HG03097 (cell line): Measurements from ENCODE around the gene NUAK2.

Experiments used
- ATAC-seq: cut with Tn5 transposase; IDR thresholded peaks from one replicate; pipeline ENCODE4 v1.9.1; 2021; ENCODE audit not compliant: unreplicated experiment, low FRiP score

The NUAK2 gene

DNA sequence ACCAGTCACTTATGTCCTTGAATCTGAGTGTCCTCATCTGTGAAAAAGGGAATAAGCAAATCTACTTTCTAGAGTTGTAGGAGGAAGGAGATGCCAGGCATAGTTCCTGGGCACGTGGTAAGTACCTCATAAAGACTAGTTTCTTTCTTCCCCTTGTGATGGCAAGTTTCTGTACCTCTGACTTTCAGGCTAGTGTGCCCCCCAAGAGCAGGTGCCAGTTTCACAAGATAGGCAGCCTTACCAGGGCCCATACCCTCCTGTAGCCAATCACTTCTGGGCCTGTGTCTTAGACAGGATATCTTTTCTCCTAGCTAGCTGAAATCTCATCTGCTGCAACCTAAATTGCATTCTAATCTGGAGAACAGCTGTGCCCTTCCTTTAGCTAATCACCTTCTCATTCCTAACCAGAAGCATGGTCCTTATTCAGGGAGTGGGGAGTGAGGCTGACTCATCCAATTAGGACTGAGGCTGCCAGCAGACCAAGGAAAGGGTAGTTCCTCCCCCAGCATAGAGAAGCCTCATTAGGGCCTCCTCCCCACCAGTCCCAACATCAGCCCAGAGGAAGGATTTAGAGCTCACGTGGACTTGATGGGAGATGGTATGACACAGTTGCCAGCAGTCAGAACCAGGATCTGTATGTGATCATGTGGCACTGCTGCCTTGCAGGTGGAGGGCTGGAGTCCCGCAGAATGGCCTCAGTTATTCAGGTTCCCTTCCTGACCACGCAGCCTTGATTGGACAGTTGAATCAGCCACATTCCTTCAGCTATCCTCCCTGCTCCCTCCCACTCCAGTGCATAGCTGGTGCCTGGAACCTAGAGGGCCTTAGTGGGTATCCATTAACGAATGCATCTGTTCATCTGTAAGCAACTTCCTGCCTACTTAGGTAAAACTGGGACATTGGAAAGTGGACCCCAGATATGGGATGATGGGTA, 27.3 kb upstream of the NUAK2 start:
- no peak for ATAC-seq

DNA sequence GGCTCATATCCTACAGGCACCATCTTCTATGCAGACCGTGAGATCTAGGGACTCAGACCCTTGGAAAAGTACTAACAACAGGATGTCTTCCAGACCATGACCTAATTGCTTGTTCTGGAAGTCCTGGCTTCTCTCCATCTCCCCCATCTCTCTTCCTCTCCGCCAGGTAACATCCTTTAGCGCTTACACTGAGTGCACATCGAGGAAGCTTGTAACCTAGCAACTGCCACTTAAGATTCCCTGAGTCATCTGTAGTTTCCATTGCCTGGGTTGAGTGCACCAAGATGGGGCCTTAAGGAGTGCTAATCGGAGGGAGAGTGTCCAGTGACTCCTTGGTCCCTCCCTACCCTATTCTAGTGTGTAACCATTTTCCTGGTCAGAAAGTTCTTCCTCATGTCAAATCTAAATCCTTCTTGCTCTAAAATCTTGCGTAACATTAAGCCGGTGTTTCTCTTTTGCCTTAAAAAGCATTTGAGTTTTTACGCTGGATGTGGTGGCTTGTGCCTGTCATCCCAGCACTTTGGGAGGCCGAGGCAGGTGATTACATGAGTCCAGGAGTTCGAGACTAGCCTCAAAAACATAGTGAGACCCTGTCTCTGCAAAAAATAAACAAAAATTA, 25.5 kb upstream of the NUAK2 start:
- ATAC-seq = no peak

DNA sequence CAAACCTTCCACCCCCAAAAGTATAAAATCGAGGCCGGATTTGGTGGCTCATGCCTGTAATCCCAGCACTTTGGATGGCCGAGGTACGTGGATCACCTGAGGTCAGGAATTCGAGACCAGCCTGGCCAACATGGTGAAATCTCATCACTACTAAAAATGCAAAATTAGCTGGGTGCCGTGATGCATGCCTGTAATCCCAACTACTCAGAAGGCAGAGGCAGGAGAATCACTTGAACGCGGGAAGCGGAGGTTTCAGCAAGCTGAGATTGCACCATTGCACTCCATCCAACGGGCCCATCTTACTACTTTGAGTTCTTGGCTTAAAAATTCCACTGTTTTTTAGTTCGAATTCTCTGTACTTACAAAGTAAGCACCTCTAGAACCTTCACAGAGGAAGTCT, 24.2 kb upstream of the NUAK2 start:
- ATAC-seq = no peak

DNA sequence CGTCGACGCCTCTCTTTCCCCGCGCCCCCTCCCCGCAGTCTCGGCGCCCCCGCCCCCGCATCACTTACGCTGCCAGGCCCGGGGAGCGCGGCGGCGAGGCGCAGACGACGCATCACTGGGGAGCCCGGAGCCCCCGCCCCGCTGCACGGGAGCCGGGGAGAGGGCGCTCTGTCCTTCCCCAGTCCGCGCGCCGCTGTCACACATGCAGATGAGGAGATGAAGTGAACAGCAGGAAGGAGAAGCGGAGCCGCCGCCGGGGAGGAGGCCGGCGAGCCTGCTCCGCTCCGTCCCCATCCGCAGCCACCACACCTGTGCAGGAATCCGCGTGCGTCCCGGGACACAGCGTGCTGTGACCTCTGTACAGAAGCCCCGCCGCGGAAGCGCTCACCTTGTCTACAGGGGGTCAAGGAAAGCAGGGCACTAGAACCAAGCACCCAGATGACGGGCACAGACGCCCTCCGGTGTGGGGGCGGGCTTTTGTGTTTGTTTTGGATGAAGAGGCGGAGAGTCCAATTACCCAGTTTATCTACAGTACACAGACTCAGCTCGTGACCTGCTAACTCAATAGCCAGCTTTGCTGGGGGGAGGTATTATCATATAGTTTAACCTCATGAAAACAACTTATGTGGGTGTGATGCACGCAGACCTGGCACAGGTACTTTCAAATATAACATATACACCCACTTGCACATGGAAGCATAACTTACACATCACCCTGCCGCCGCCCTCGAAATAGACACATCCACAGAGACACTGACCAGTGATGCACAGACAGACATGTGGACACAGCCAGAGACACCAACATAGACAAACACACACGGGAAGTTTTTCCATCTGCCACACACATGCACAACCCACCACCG, 22.8 kb upstream of the NUAK2 start:
- ATAC-seq = no peak

DNA sequence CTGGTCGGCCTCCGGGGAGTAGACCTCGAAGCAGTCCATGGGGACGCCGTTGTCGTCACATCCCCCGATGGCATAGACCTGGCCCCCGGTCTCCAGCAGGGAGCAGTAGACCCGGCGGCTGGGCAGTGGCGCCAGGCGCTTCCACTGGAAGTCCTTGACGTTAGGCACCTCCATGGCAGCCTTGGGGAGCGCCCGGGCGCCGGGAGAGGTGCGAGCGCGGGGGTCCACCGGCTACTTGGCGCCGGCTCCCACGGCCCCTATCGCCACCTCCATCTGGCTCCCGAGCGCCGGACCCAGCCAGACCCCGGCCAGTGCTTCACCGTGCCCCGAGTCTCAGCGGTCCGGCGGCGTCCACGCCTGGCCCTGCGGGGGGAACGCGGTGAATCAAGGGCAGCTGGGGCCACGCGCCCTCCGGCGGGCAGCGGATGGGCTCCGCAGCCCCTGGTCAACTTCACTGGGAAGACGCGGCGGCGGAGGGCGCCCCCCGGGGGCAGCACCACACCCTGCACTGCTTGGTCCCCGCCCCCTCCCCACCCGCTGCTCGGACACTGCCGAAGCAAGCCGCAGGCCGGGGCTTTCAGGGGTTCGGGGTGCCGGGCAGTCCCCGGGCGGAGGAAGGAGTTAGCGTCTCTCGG, 22.0 kb upstream of the NUAK2 start:
- ATAC-seq = no peak

DNA sequence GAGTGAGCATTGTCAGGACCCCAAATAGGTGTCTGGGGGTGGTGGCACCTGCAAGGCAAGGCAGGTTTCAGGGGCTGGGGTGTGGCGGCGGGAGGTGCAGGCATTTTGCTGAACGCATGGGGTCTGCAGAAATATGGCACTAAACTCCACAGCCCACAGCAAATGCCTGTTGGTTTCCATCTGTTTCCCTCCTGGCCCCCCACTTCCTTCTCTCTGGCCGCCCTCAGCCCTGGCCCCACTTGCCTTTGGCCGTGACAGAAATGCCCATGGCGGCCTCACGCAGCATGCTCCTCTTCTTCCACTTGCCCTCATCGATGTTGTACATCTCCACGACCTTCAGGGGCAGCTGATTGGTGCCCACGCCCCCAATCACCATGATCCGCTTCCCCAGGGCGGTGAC, 21.4 kb upstream of the NUAK2 start:
- no peak for ATAC-seq

DNA sequence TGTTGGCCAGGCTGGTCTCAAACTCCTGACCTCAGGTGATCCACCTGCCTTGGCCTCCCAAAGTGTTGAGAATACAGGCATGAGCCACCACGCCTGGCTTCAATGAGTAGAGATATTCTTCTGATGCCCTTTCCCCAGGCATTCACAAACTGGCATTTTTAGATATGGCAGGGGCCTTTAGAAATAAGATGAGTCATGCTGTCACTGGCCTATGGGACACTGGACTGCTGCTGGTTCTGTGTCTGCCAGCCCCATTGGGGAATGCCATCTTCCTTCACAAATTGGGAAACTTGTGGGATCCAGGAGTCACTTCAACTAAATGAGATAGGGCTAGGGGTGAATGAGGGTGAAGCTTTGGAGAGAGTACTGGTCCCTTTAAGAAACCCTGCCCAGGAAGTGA, 19.1 kb upstream of the NUAK2 start:
- no peak for ATAC-seq

DNA sequence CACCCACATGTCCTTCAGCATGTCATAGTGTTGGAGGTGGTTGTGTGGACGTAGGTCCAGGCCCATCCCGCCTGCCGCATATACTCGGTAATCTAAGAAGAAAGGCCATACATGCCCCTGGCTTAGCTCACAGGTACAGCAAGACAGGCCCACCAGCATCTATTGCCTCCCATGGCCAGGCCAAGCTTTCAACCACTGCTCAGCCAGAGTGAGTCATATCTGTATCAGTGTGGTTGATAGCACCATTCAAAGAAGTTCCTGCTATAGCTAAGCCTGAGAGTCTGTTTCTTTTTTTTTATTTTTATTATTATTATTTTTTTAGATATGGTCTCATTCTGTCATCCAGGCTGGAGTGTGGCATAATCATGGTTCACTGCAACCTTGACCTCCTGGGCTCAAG, 18.2 kb upstream of the NUAK2 start:
- no peak for ATAC-seq

DNA sequence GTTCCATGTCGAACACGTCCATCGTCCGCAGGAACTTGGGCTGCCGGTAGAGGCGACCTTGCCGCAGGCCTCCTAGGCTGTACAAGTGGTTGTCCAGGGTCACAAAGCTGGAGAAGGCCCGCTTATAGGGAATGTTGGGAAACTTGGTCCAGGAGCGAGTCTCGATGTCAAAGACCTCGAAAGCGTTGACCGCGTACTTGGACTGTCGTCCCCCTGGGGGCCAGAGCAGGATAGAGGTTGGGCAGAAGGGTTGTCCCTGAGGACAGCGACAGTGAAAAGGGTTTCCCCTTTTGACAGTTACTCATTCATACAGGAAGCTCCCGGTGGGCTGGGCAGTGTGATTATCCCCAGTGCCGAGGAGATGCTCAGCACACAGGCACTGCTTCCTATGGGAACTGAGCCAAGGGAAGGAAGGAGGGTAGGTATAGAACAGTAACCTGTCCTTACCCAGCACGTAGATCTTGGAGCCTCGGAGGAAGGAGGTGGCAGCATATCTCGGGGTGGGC, 17.7 kb upstream of the NUAK2 start:
- ATAC-seq = no peak

DNA sequence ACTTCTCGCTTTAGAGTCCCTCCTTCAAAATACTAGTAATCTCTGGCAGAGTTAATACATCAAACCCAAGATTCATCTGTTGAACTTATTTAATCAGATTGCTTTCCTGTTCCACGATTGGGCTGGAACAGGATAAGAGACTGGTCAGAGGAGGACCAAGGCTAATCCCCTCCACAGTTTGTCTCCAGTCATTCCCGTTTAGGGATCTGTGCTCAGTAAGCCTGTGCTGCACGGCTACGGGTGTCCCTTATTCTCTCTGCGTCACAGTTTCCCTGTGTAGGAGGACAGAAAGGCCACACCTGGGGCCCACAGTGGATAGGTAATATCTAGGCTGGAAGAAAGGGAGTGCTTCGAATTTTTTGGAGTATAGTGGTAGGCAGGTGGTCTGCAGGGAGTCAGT, 16.5 kb upstream of the NUAK2 start:
- ATAC-seq = no peak

DNA sequence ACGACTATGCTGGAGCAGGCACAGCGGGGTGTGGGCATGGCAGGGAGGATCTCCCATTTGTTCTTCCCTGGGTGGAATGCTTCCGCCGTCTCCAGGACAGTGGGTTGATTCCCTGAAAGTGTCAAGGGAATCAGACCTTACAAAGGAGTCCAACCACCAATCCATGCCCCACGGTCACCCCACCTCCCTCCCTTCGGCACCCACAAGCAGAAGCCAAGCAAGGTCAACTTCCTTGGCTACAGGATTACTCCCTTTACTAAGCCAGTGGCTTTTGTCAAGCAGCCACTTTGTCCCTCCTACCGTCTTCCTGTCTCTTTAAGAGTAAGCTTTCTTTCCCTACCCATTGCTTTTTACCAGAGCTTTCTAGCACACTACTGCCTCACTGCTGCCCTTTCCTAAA, 15.9 kb upstream of the NUAK2 start:
- no peak for ATAC-seq

DNA sequence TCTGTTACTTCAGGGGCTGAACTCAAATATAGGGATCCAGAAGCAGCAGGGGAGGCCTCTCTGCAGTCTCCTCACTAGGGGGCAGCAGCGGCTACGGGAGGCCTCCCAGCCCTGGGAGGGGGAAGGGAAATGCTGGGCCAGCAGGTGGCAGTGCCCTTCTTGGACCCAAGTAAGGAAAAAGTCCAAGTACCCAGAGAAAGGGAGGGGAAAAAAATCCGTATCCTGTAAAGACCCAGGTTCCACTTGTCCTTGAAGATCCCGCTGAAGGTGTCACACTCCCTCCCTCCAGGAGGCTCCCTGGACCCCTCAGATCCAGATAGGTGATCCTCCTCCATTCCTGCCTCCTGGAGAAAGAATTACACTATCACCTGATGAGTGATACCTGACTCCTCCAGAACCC, 14.1 kb upstream of the NUAK2 start:
- ATAC-seq = no peak

DNA sequence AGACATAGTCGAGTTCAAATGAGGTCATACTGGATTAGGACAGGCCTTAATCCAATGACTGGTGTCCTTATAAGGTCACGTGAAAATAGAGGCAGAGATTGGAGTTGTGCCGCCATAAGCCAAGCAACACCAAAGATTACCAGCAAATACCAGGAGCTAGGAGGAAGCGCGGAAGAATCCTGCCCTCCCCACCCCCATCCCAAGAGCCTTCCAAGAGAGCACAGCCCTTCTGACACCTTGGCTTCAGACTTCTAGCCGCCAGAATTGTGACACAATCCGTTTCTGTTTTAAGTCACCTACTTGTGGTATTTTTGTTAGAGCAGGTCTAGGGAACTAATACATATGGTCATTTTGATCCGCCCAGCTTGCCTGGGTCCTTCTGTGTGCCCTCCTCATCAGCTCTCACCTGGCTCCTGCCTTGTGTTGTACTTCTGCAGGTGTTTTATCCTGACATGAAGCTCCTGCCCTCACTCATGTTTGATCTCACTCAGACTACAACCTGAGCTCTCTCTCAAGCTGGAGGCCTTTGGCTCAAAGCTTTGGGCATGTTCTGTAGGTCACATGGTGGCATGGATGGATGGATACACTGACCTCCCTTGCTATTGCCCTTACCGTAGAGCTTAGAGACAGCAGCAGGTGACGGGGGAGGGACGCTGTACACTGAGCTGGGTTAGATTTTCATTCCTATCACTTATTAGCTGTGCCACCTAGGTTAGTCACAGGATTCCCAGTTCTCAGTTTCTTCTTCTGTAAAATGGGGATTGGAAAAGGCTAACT, 10.7 kb upstream of the NUAK2 start:
- no peak for ATAC-seq

DNA sequence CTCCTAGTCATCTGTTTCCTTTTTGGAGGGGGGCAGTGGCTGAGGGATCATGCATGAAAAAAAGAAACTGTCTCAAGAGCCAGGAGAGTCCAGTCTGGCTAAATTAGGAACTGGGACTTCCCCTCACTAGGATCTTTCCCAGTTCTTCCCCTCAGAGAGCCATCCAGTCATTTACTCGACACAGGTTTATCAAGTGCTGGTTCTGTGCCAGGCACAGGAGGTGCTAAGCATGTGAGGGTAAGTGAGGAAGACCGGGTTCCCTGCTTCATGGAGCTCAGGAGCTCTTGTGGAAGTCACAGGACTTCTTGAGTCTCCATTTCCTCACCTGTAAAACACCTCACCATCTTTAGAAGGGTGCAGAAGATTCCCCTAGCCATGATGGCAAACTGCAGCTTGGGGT, 8.6 kb upstream of the NUAK2 start:
- ATAC-seq = no peak

DNA sequence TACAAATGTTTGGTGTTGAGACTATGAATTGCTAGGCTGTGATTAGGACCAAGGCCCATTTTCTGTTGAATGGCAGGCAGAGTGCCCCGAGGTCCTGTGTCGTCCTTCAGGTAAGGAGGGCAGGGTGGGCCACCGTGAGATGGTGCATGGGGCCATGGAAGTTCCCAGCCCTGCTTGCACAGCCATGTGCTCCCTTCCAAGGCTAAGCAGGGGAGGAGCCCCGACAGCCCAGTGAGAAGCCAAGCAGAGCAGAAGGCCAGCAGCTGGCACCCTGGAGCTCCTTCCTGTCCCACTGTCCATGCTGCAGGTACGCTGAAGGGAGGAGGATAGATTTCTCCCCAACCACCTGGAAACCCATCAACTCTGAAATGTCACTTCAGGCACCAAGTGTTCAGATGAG, 8.2 kb upstream of the NUAK2 start:
- ATAC-seq = no peak

DNA sequence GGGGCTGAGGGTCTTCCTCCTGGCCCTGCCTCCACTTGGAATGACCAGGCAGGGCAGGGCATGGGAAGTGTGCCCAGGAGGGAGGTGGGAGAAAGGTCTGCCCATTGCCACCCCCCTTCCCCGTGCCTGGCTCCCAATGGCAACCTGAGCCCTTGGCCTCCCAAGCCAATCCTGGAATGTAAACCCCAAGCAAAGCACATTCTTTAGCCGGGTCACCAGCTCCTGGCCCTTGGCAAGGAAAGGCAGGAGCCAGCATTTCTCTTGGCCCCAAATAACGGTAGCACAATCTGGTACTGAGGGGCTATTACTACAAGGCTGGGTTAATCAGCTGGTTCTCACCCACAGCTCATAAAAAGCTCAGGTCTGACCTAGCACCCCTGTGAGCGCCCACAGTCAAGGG, 6.9 kb upstream of the NUAK2 start:
- no peak for ATAC-seq

DNA sequence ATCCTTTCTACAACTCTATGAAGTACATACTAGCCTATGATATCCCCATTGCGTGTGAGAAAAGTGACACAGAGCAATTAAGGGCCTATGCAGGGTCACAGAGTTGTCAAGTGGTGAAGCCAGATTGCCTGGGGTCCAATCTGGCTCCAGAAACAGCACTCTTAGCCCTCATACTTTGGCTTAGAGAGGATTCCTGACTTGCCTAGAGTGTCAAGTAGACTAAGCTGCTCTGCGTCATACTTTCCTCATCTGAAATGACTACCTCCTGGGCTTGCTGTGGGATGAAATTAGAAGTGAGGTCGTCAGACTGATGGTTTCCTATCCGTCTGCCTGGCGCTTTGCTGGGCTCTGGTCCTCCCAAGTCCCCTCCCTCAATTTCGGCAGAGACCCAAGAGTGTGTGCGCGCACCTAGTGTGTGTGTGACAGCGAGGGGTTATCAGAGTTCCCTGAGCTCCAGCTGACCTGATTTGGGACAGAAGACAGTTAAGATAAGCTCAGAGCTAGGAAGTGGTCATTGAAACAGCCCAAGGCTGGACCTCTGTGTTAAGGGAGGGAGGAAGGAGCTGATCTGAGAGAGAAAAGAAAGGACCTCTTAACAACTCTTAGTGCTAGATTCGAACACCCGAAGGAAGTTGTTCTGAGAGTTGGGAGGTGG, 5.4 kb upstream of the NUAK2 start:
- no peak for ATAC-seq

DNA sequence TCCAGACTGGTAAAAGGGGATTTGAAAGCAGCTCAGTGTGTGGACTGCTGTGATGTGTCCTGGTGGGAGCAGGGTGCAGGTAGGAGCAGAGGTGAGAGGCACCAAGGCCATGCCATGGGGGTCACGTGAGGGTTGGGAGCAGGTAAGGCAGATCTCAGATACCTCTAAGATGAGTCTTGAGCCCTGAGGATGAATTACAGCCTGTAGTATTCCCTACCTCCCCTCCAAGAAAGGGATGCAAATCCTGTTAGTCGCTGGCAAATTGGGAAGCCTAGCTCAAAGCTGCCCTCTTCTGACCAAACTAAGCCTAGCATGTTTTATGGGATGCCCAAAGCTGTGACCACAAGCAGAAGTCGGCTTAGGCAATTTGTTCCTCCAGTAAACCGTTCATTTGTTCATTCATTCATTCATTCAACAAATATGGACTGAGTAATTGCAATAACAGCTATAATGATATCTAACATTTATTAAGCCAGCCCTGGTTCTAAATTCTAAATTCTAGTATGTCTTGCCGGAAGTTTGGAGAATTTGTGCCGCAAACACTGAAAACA, 3.9 kb upstream of the NUAK2 start:
- ATAC-seq = no peak

DNA sequence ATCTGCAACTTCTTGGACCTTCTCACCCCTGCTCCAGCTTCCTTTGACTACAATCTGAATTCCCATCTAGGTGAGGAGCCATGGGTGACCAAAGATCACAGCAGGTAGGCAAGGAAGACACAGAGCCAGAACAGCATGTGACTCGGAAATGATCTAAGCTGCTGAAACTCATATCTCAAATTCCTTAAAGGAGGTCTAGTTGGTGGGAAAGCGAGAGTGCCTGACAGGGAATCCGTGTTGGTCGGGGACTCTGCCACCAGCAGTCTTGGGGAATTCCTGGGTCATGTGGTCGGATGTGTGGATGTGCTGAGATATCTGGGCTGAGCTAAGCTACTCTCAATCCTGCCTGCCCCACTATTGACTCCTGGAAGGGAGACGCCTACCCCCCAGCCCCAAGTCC, 3.2 kb upstream of the NUAK2 start:
- ATAC-seq = no peak
